Measurements from ENCODE around the gene WFS1.

WFS1 gene

GRCh38 chr4:6278801-6279197 is 9.1 kb downstream of the WFS1 start:
- H3K4me3 Mint-ChIP-seq: no peak overlapping the region
- H3K4me1 Mint-ChIP-seq: peaks cover 7% of the 10 kb centered on the region
- H3K36me3 Mint-ChIP-seq: peaks cover 8% of the 10 kb centered on the region
- no peaks in the 10 kb centered on the region for H3K27me3 Mint-ChIP-seq
- ATAC-seq: peak; percentile 69
- no peaks in the 10 kb centered on the region for H3K9me3 Mint-ChIP-seq
- H3K27ac Mint-ChIP-seq: no peak overlapping the region

- peaks cover 7% of the 10 kb centered on the region for H3K4me1 Mint-ChIP-seq
- ATAC-seq: no peak
- no peaks in the 10 kb centered on the region for H3K9me3 Mint-ChIP-seq
- no peaks in the 10 kb centered on the region for H3K27me3 Mint-ChIP-seq
- H3K4me3 Mint-ChIP-seq: no peak overlapping the region
- no peak overlapping the region for H3K27ac Mint-ChIP-seq
- H3K36me3 Mint-ChIP-seq: peaks cover 8% of the 10 kb centered on the region
These were observed 10.1 kb downstream of the WFS1 start for GRCh38 chr4:6279582-6280289.

GRCh38 chr4:6280365-6280996 is 10.8 kb downstream of the WFS1 start:
- Mint-ChIP-seq H3K27ac (no peak overlapping the region), H3K4me1 (peaks cover 7% of the 10 kb centered on the region), H3K27me3 (no peaks in the 10 kb centered on the region), H3K4me3 (no peak overlapping the region), H3K9me3 (no peaks in the 10 kb centered on the region), H3K36me3 (peaks cover 8% of the 10 kb centered on the region)
- ATAC-seq: no peak

- no peak overlapping the region for H3K27ac Mint-ChIP-seq
- no peak for ATAC-seq
- peaks cover 9% of the 10 kb centered on the region for H3K36me3 Mint-ChIP-seq
- H3K4me1 Mint-ChIP-seq: peaks cover 7% of the 10 kb centered on the region
- no peaks in the 10 kb centered on the region for H3K27me3 Mint-ChIP-seq
- no peak overlapping the region for H3K4me3 Mint-ChIP-seq
- H3K9me3 Mint-ChIP-seq: no peaks in the 10 kb centered on the region
These were observed 12.0 kb downstream of the WFS1 start for GRCh38 chr4:6281436-6282313.

- ATAC-seq: no peak
- Mint-ChIP-seq H3K4me1 (peaks cover 7% of the 10 kb centered on the region), H3K27me3 (no peaks in the 10 kb centered on the region), H3K27ac (no peak overlapping the region), H3K4me3 (no peak overlapping the region), H3K36me3 (peaks cover 15% of the 10 kb centered on the region), H3K9me3 (no peaks in the 10 kb centered on the region)
These were observed 12.7 kb downstream of the WFS1 start for GRCh38 chr4:6282314-6282771.

- Mint-ChIP-seq H3K4me3 (no peak overlapping the region), H3K9me3 (no peaks in the 10 kb centered on the region), H3K4me1 (peaks cover 7% of the 10 kb centered on the region), H3K27ac (no peak overlapping the region), H3K27me3 (no peaks in the 10 kb centered on the region), H3K36me3 (peaks cover 20% of the 10 kb centered on the region)
- ATAC-seq: no peak
These were observed 13.6 kb downstream of the WFS1 start for GRCh38 chr4:6283282-6283681.

GRCh38 chr4:6287017-6287788 is 17.6 kb downstream of the WFS1 start:
- Mint-ChIP-seq H3K9me3 (no peaks in the 10 kb centered on the region), H3K27me3 (no peaks in the 10 kb centered on the region), H3K4me3 (no peak overlapping the region), H3K36me3 (peaks cover 18% of the 10 kb centered on the region), H3K4me1 (no peaks in the 10 kb centered on the region), H3K27ac (no peak overlapping the region)
- no peak for ATAC-seq

GRCh38 chr4:6288342-6288741 is 18.7 kb downstream of the WFS1 start:
- H3K4me1 Mint-ChIP-seq: no peaks in the 10 kb centered on the region
- H3K9me3 Mint-ChIP-seq: no peaks in the 10 kb centered on the region
- peaks cover 18% of the 10 kb centered on the region for H3K36me3 Mint-ChIP-seq
- no peaks in the 10 kb centered on the region for H3K27me3 Mint-ChIP-seq
- H3K4me3 Mint-ChIP-seq: no peak overlapping the region
- no peak for ATAC-seq
- no peak overlapping the region for H3K27ac Mint-ChIP-seq

- Mint-ChIP-seq H3K27me3 (no peaks in the 10 kb centered on the region), H3K27ac (no peak overlapping the region), H3K36me3 (peaks cover 18% of the 10 kb centered on the region), H3K4me3 (no peak overlapping the region), H3K9me3 (no peaks in the 10 kb centered on the region), H3K4me1 (no peaks in the 10 kb centered on the region)
- ATAC-seq: no peak
These were observed 19.2 kb downstream of the WFS1 start for GRCh38 chr4:6288871-6289270.

- H3K4me3 Mint-ChIP-seq: no peak overlapping the region
- ATAC-seq: no peak
- H3K9me3 Mint-ChIP-seq: no peaks in the 10 kb centered on the region
- H3K27me3 Mint-ChIP-seq: no peaks in the 10 kb centered on the region
- no peak overlapping the region for H3K27ac Mint-ChIP-seq
- peaks cover 30% of the 10 kb centered on the region for H3K36me3 Mint-ChIP-seq
- H3K4me1 Mint-ChIP-seq: no peaks in the 10 kb centered on the region
These were observed 20.6 kb downstream of the WFS1 start for GRCh38 chr4:6290256-6290655.

- Mint-ChIP-seq H3K4me1 (no peaks in the 10 kb centered on the region), H3K4me3 (no peak overlapping the region), H3K27ac (no peak overlapping the region), H3K9me3 (no peaks in the 10 kb centered on the region), H3K36me3 (peaks cover 33% of the 10 kb centered on the region), H3K27me3 (no peaks in the 10 kb centered on the region)
- ATAC-seq: no peak
These were observed 21.3 kb downstream of the WFS1 start for GRCh38 chr4:6290769-6291547.

GRCh38 chr4:6291784-6292297 is 22.2 kb downstream of the WFS1 start:
- Mint-ChIP-seq H3K36me3 (peaks cover 30% of the 10 kb centered on the region), H3K4me1 (no peaks in the 10 kb centered on the region), H3K27ac (no peak overlapping the region), H3K9me3 (no peaks in the 10 kb centered on the region), H3K27me3 (no peaks in the 10 kb centered on the region), H3K4me3 (no peak overlapping the region)
- no peak for ATAC-seq

GRCh38 chr4:6292376-6293096 is 22.9 kb downstream of the WFS1 start:
- no peak for ATAC-seq
- H3K27ac Mint-ChIP-seq: no peak overlapping the region

GRCh38 chr4:6293097-6293445 is 23.4 kb downstream of the WFS1 start:
- H3K4me1 Mint-ChIP-seq: no peaks in the 10 kb centered on the region
- H3K27ac Mint-ChIP-seq: no peak overlapping the region
- no peaks in the 10 kb centered on the region for H3K9me3 Mint-ChIP-seq
- no peaks in the 10 kb centered on the region for H3K27me3 Mint-ChIP-seq
- H3K4me3 Mint-ChIP-seq: no peak overlapping the region
- no peak for ATAC-seq
- H3K36me3 Mint-ChIP-seq: peaks cover 23% of the 10 kb centered on the region

More at GRCh38 chr4:6292376-6293096, 22.9 kb downstream of the WFS1 start:
- no peak overlapping the region for H3K4me3 Mint-ChIP-seq
- no peaks in the 10 kb centered on the region for H3K4me1 Mint-ChIP-seq
- H3K36me3 Mint-ChIP-seq: peaks cover 25% of the 10 kb centered on the region
- H3K9me3 Mint-ChIP-seq: no peaks in the 10 kb centered on the region
- H3K27me3 Mint-ChIP-seq: no peaks in the 10 kb centered on the region
